B cell (primary cell): Measurements from ENCODE around the gene PCGF3.
"Not testable (repeated sequence)": the region's sequence is repeated elsewhere in the genome, so short reads cannot be mapped to it uniquely, and the experiment has no call there.

Source experiments
- EZH2 ChIP-seq: IDR thresholded peaks from 2 replicates; pipeline ENCODE4 v1.6.1; 2012; ENCODE audit warnings: borderline replicate concordance, low read depth, mild to moderate bottlenecking, moderate library complexity, low read length; ENCODE audit not compliant: insufficient read depth, poor library complexity, severe bottlenecking
- TF ChIP-seq, protein P1 (sequence below): fragments of 200-600 bp; IDR thresholded peaks from one replicate; pipeline ENCODE4 v1.8.0; 2022; ENCODE audit warnings: antibody characterized with exemption, mild to moderate bottlenecking

DNA sequence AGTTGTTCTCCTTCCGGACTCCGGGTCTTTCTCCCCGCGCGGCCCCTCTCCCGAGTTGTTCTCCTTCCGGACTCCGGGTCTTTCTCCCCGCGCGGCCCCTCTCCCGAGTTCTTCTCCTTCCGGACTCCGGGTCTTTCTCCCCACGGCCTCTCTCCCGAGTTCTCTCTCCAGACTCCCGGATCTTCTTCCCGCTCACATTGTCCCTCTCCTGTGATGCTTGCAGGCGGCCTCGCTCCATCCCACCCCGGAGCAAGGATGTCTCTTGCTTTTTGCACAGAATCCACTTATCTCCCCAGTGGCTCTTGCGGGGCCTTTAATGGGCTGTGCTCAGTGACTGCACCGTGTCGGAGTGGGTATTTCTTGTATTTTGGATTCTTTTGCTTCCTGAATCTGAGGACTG lies 54.2 kb downstream of the PCGF3 start:
- TF ChIP-seq, protein P1, sequence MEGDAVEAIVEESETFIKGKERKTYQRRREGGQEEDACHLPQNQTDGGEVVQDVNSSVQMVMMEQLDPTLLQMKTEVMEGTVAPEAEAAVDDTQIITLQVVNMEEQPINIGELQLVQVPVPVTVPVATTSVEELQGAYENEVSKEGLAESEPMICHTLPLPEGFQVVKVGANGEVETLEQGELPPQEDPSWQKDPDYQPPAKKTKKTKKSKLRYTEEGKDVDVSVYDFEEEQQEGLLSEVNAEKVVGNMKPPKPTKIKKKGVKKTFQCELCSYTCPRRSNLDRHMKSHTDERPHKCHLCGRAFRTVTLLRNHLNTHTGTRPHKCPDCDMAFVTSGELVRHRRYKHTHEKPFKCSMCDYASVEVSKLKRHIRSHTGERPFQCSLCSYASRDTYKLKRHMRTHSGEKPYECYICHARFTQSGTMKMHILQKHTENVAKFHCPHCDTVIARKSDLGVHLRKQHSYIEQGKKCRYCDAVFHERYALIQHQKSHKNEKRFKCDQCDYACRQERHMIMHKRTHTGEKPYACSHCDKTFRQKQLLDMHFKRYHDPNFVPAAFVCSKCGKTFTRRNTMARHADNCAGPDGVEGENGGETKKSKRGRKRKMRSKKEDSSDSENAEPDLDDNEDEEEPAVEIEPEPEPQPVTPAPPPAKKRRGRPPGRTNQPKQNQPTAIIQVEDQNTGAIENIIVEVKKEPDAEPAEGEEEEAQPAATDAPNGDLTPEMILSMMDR: not testable (repeated sequence)
- TF ChIP-seq EZH2: not testable (repeated sequence)
